ENCODE results near the gene SYNGR3.

The SYNGR3 gene

DNA sequence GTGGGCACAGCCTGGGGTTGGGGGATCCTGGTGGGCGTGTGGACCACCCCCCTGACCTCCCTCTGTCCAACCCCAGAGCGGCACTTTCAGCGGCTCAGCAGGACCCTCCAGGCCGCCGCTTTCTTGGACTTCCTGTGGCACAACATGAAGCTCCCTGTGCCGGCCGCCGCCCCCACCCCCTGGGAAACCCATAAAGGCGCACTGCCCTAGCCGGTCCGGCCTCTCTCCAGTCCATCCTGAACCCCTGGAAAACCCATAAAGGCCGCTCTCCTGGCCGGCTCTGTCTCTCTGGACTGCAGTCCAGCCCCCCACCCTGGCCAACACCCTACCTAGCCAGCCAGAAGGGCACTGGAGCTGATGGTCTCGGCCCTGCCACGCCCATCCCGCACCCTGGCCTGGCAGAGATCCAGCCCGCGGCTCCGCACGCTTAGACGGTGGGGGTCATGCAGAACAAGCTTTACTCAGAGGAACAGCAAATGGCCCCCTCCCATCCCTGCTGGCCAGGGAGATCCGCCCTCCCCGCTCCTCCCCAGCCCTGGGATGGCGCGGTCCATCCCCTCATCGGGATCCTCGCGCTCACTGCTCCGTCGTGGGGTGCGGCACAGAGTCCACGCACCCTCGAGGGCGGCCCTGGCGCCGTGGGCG is 11.2 kb upstream of the SYNGR3 start:
- no peak for DNase-seq

- peak; percentile 60 for DNase-seq
Measured at GRCh38 chr16:1979271-1980029, 10.3 kb upstream of the SYNGR3 start.

DNA sequence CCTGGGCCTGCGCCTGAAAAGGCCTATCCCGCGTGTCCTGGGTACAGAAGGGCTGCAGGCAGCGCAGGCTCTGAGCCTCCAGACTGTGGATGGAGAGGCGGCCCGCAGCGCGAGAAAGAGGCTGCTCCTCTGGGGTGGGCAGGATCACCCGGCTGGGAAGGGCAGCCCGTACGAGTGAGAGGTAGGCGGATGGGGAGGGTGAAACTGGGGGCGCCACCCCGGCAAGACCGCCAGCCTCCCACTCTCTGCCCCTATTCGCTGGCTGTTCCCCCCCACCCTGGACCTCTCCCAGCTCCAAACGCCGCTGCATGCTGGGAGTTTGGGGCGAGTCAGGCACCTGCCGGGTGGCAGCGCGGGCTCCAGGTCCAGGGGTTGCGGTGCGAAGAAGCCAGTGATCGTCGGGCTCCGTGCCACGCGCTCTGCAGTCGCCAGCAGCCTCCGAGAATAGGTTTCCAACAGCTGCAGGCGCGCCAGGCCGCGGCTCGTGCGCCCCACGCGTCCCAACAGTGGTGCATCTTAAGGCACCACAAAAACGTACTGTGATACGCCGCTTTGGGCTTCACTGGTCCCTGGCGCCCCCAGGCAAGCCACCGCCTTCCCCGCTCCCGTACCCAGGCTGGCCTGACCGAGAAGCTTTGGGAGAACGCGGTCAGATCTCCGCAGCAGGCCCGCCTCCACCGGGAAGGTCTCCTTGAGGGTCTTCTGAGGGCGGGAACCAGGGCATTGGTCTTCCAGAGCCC is 9.6 kb upstream of the SYNGR3 start:
- DNase-seq = no peak

DNA sequence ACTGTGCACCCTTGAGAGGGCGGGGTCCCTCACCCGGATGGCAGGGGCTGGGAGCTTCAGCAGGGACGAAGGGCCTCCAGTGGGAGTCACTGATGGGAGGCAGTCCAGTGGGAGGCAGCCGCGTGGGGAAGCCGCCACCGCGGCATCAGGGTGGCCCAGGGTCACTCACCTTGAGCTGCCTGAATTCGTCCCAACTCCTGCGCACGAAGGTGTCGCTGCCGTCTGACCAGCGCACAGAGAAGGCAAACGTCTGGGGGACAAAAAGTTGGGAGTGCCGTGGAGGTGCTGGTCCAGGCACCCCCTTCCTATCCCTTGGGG is 9.0 kb upstream of the SYNGR3 start:
- no peak for DNase-seq

- DNase-seq = no peak
Measured at GRCh38 chr16:1981398-1981836, 8.4 kb upstream of the SYNGR3 start, which contains the start of gene NOXO1. Gene NOXO1, minus strand, starts transcription at chr16:1981469. Its CDS starts 290 bp downstream, at chr16:1981179.

DNA sequence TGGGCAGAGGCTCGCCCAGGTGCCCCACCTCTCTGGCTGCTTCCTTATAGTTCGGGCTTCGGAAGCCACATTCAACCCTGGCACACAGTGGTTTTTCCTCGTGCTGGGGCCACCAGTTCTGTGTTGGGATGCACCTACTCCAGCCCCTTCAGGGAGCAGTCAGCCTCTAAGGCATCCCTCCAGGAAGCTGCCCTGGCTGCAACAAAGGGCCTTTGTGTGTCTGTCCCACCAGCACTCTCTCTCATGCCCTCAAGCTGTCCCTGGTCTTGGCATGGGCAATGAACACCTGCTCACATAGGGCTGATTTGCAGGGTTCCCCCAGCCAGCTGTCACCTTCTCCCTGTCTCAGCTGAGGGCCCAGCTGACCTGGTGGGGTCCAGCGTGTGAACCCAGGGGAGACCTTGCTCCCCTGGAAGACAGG is 7.7 kb upstream of the SYNGR3 start:
- no peak for DNase-seq

GRCh38 chr16:1982991-1983543 is 6.7 kb upstream of the SYNGR3 start:
- no peak for DNase-seq

DNA sequence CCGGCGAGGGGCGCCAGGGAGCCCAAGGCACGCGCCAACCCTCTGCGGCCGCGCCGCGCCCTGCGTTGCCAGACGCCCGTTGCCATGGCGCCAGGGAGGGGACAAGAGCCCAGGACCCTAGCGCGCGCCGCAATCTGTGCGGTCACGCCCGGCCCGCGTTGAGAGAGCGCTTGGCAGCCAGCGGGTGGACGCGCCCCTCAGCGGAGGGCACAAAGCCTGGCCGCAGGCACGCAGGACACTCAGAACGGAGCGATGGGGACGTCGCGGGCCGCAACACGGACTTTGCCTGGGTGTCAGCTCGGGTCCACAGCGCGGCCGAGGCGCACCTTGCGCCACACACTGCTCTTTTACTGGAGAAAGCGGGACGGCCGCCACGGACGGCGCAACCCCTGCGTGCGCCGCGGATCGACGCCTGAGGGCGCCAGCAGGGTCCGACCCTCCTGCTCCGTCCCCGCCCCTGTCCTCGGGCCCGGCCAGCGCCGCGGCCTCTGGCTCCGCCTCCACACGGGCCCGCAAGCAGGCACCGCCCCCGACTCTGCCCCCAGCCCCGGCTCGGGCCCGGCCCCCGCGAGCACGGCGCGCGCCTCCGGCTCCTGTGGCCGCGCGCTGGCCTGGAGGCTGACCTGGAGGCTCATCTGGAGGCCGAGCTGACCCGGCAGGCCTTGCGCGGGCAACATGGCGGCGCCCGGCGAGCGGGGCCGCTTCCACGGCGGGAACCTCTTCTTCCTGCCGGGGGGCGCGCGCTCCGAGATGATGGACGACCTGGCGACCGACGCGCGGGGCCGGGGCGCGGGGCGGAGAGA is 6.0 kb upstream of the SYNGR3 start, which contains the start of gene GFER:
Gene GFER, plus strand, starts transcription at position 650 of the 803 bp plus-strand sequence. Its CDS starts 26 bp downstream, at position 676.
- DNase-seq = peak; percentile 72

- DNase-seq = no peak
Measured at GRCh38 chr16:1984347-1985225, 5.2 kb upstream of the SYNGR3 start.

- DNase-seq = no peak
Measured at GRCh38 chr16:1985466-1986150, 4.2 kb upstream of the SYNGR3 start.

DNA sequence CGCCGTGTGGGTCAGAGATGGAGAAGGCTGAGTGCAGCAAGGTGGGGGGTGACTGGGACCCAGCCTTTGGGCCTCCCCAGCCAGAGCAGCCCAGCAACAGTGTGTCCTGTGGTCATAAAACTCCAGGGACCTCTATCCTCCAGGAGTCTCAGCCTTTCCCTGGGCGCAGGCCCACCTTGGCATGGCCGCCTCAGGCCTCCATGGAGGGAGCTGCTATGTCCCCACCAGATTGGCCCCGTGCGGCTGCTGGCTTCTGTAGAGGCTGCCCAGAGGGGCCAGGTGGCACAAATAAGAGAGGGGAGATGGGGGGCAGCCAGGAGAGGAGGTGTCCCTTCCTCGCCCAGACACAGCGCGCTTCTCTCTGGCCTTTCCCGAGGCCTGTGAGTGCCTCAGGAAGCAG is 2.6 kb upstream of the SYNGR3 start:
- DNase-seq = no peak

- DNase-seq = no peak
Measured at GRCh38 chr16:1990101-1990350, 256 bp downstream of the SYNGR3 start.

- DNase-seq = no peak
Measured at GRCh38 chr16:1990351-1991134, 773 bp downstream of the SYNGR3 start.

DNA sequence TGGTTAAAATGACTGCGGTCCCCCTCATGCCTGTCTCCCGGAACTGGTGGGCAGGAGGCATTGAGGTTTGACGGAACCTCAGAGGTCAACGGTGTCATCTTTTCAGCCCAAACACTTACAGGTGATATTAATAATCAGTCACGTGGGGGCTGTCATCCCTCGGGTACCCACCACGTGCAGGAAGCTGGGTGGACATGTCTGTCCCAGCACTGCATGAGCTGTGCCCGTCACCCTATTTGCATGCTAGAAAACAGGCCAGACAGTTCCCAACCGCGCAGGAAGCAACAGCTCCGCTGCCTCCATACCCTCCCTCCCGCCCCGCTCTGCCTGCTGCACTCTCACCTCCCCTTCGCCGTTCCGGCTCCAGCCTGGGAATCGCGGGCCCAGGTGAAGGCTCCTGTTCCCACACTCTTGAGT is 1.4 kb downstream of the SYNGR3 start:
- DNase-seq = no peak

DNA sequence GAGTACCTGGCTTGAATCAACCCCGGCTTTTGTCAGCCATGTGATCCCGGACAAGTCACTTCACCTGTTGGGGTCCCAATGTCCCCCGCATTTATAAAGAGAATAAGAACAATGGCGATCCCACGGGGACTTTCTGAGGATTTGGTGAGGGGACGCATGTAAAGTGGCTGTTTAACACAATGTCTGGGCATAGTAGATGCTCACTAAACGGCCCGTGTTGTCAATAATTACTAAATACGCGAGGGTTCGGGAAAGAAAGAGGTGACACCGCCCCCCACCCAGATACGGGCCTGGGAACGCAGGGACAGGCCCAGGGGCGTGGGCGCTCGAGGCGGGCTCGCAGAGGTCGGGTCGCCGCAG is 1.8 kb downstream of the SYNGR3 start:
- no peak for DNase-seq

- DNase-seq = no peak
Measured at GRCh38 chr16:1991948-1992703, 2.4 kb downstream of the SYNGR3 start.

GRCh38 chr16:1992704-1993317 is 3.0 kb downstream of the SYNGR3 start:
- no peak for DNase-seq

DNA sequence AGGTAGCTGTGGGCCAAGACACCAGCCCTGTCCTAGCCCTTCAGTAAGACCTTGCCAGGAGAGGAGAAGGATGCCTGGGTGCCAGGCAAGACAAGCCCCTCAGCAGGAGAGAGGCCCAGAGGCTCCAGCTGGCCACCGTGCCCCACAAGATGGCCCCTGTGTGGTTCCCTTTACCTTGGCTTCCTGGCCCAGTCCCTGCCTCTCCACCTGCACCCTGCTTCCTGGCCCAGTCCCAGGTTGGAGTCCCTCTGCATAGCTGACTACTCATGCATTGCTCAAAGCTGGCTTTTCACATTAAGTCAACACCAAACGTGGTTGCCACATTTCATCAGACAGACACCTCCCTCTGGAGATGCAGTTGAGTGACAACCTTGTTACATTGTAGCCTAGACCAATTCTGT is 4.0 kb downstream of the SYNGR3 start:
- DNase-seq = peak; percentile 72

Data from NCI-H2029 (cell line).